MM.1S (cell line): ENCODE measurements around the gene HSF4.

Source experiments
- DNase-seq: peaks from one replicate; pipeline ENCODE4 v3.0.0-alpha.2; 2015
- H2AFZ ChIP-seq: fragments of 300-600 bp; sonication (generic); 2 replicates; pipeline ENCODE4 v1.6.0; 2016; ENCODE audit warnings: antibody characterized with exemption, low read length
- H3F3A ChIP-seq: fragments of 300-600 bp; sonication (generic); 2 replicates; pipeline ENCODE4 v1.6.1; 2016; ENCODE audit warnings: mild to moderate bottlenecking, antibody characterized with exemption, low read length, moderate library complexity, mixed read lengths; ENCODE audit not compliant: insufficient read depth
- H3K27ac ChIP-seq: fragments of 300-600 bp; sonication (generic); 2 replicates; pipeline ENCODE4 v1.5.1; 2016; ENCODE audit warnings: mild to moderate bottlenecking, low read length
- H3K27me3 ChIP-seq: fragments of 300-600 bp; sonication (generic); replicated peaks from 2 replicates; pipeline ENCODE4 v1.6.0; 2016; ENCODE audit warnings: low read length; ENCODE audit not compliant: insufficient read depth
- H3K36me3 ChIP-seq: fragments of 300-600 bp; sonication (generic); replicated peaks from 2 replicates; pipeline ENCODE4 v1.6.1; 2016; ENCODE audit warnings: mild to moderate bottlenecking, low read length, mixed read lengths; ENCODE audit not compliant: insufficient read depth
- H3K4me1 ChIP-seq: fragments of 300-600 bp; sonication (generic); 2 replicates; pipeline ENCODE4 v1.6.1; 2016; ENCODE audit warnings: low read length, mixed read lengths
- H3K4me2 ChIP-seq: fragments of 300-600 bp; sonication (generic); 2 replicates; pipeline ENCODE4 v1.6.0; 2016; ENCODE audit warnings: low read depth, low read length
- H3K4me3 ChIP-seq: fragments of 300-600 bp; sonication (generic); 2 replicates; pipeline ENCODE4 v1.5.1; 2016; ENCODE audit warnings: low read length, mixed read lengths
- H3K79me2 ChIP-seq: fragments of 300-600 bp; sonication (generic); 2 replicates; pipeline ENCODE4 v1.6.1; 2016; ENCODE audit warnings: mixed run types, low read length, mixed read lengths
- H3K9ac ChIP-seq: fragments of 300-600 bp; sonication (generic); 2 replicates; pipeline ENCODE4 v1.6.1; 2016; ENCODE audit warnings: low read length, mixed read lengths
- H3K9me2 ChIP-seq: fragments of 300-600 bp; sonication (generic); replicated peaks from 2 replicates; pipeline ENCODE4 v1.6.1; 2016; ENCODE audit warnings: mild to moderate bottlenecking, low read length, mixed read lengths; ENCODE audit not compliant: insufficient read depth
- H3K9me3 ChIP-seq: fragments of 300-600 bp; sonication (generic); replicated peaks from 2 replicates; pipeline ENCODE4 v1.6.1; 2016; ENCODE audit warnings: mild to moderate bottlenecking, low read length, mixed read lengths; ENCODE audit not compliant: insufficient read depth
- H4K20me1 ChIP-seq: fragments of 300-600 bp; sonication (generic); 2 replicates; pipeline ENCODE4 v1.6.1; 2016; ENCODE audit warnings: mild to moderate bottlenecking, low read length, moderate library complexity, mixed read lengths; ENCODE audit not compliant: insufficient read depth
- EZH2 ChIP-seq: fragments of 300-600 bp; sonication (generic); optimal IDR thresholded peaks from 2 replicates; pipeline ENCODE3; 2017; ENCODE audit warnings: low read depth, mild to moderate bottlenecking, antibody characterized with exemption, low read length, mixed read lengths
- EZH2phosphoT487 ChIP-seq: fragments of 300-600 bp; sonication (generic); IDR thresholded peaks from 2 replicates; pipeline ENCODE4 v1.6.1; 2018; ENCODE audit warnings: antibody characterized with exemption, low read length
- TF ChIP-seq, protein P1 (sequence below): fragments of 300-600 bp; sonication (generic); IDR thresholded peaks from 2 replicates; pipeline ENCODE4 v1.5.1; 2016; ENCODE audit warnings: antibody characterized with exemption, low read length, mixed read lengths

The HSF4 gene

DNA sequence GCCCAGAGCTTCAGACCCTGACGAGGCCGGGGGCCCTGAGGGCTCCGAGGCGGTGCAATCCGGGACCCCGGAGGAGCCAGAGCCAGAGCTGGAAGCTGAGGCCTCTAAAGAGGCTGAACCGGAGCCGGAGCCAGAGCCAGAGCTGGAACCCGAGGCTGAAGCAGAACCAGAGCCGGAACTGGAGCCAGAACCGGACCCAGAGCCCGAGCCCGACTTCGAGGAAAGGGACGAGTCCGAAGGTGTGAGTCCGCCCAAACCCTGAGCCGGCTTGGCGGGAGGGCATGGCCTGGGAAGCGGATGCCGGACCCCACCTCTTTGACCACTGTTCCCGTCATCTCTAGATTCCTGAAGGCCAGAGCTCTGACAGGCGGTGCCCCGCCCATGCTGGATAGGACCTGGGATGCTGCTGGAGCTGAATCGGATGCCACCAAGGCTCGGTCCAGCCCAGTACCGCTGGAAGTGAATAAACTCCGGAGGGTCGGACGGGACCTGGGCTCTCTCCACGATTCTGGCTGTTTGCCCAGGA is 10.2 kb downstream of the HSF4 start:
- Histone ChIP-seq H3K79me2 (peaks cover 9% of the 10 kb centered on the region), H3K9ac (peak overlapping the region; percentile 62; the same call in 1 of the 2 replicates), H3K27me3 (no peaks in the 10 kb centered on the region), H3K9me2 (no peaks in the 10 kb centered on the region), H3K9me3 (no peaks in the 10 kb centered on the region), H3K4me2 (peak overlapping the region; percentile 97), H3K4me3 (peak overlapping the region; percentile 68), H2AFZ (peak overlapping the region; percentile 57; the same call in 1 of the 2 replicates), H3F3A (peaks cover 48% of the 10 kb centered on the region), H3K4me1 (peaks cover 29% of the 10 kb centered on the region), H4K20me1 (no peaks in the 10 kb centered on the region), H3K36me3 (no peaks in the 10 kb centered on the region), H3K27ac (peak overlapping the region; percentile 68; the same call in 1 of the 2 replicates)
- no peak for DNase-seq
- TF ChIP-seq EZH2, result no peak
- no peak for TF ChIP-seq EZH2phosphoT487
- TF ChIP-seq, protein P1, sequence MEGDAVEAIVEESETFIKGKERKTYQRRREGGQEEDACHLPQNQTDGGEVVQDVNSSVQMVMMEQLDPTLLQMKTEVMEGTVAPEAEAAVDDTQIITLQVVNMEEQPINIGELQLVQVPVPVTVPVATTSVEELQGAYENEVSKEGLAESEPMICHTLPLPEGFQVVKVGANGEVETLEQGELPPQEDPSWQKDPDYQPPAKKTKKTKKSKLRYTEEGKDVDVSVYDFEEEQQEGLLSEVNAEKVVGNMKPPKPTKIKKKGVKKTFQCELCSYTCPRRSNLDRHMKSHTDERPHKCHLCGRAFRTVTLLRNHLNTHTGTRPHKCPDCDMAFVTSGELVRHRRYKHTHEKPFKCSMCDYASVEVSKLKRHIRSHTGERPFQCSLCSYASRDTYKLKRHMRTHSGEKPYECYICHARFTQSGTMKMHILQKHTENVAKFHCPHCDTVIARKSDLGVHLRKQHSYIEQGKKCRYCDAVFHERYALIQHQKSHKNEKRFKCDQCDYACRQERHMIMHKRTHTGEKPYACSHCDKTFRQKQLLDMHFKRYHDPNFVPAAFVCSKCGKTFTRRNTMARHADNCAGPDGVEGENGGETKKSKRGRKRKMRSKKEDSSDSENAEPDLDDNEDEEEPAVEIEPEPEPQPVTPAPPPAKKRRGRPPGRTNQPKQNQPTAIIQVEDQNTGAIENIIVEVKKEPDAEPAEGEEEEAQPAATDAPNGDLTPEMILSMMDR, result no peak

DNA sequence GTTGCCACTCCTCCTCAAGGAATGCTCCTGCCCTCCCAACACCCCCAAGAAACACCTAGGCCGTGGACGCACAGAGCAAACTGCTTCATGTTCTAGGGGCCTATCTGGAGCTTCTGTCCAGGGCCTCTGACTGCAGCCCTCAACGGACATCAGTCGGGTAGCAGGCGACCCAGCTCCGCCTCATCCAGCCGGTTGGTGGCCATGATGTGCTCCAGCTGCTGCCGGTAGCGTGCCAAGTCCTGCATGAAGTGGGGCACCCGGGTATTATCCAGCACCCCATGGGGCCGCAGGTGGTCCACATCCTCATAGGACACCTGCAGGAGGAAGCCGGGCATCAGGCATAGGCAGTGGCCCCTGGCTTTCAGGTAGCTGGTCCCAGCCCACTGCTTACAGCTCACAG is 12.1 kb downstream of the HSF4 start:
- no peaks in the 10 kb centered on the region for H3K27me3 ChIP-seq
- no peak for DNase-seq
- no peaks in the 10 kb centered on the region for H3K9me3 ChIP-seq
- no peak overlapping the region for H3K4me2 ChIP-seq
- no peaks in the 10 kb centered on the region for H4K20me1 ChIP-seq
- peaks cover 7% of the 10 kb centered on the region for H3K79me2 ChIP-seq
- H3F3A ChIP-seq, result peaks cover 33% of the 10 kb centered on the region
- peaks cover 18% of the 10 kb centered on the region for H3K4me1 ChIP-seq
- H3K9me2 ChIP-seq, result no peaks in the 10 kb centered on the region
- H3K4me3 ChIP-seq, result no peak overlapping the region
- H3K27ac ChIP-seq, result no peak overlapping the region
- H2AFZ ChIP-seq, result no peak overlapping the region
- H3K36me3 ChIP-seq, result no peaks in the 10 kb centered on the region
- TF ChIP-seq EZH2phosphoT487 (no peak), EZH2 (no peak)
- TF ChIP-seq, protein P1, result no peak
- H3K9ac ChIP-seq, result no peak overlapping the region

DNA sequence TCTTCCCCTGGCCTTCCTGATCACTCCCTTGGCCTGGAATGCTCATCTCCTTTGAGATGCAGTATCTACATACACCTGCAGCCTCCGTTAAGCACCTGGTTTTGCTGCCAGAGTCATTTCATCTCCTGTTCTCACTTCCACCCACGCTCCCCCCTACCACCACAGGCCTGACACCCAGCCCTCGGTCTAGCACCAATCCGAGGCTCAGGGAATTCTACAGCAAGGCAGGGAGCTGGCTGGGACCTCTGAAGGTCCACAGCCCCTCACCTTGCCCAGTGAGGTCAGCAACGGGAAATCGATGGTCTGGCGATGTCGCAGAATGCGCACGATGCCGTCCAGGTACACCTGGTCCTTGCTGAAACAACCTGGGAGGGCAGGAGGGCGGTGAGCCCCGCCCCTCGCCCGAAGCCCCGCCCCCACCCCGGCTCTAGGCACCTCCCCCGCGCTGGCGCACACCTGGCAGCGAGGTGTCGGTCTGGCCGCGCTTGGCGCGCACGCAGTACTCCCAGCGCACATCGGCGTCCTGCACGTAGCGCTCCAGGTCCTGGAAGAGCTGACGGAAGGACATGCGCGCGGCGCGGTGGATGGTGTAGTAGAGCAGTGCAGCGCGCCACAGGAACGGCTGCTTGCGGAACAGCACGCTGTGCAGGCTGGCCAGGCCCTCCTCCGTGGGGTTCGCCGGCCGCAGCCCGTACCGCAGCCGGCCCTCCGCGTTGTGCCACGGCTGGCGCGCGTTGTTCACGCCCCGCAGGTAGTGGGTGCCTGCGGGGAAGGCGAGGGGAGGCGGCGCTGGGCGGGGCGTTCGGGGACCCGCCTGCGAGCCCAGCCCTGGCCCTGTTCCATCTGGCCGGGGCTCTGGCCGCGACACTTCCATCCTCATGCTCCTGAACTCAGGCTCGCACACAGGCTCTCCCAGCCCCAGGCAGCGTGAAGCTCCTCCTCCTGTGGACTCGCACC is 13.5 kb downstream of the HSF4 start:
- no peaks in the 10 kb centered on the region for H3K27me3 ChIP-seq
- peak overlapping the region; percentile 61; the same call in 1 of the 2 replicates for H3K4me2 ChIP-seq
- H4K20me1 ChIP-seq, result no peaks in the 10 kb centered on the region
- H3F3A ChIP-seq, result peaks cover 32% of the 10 kb centered on the region
- peak overlapping the region; percentile 57 for H2AFZ ChIP-seq
- H3K9me2 ChIP-seq, result no peaks in the 10 kb centered on the region
- peak overlapping the region; percentile 28; the same call in 1 of the 2 replicates for H3K9ac ChIP-seq
- DNase-seq, result peak; percentile 82
- H3K4me3 ChIP-seq, result peak overlapping the region; percentile 60
- H3K79me2 ChIP-seq, result peaks cover 13% of the 10 kb centered on the region
- no peaks in the 10 kb centered on the region for H3K9me3 ChIP-seq
- H3K36me3 ChIP-seq, result no peaks in the 10 kb centered on the region
- peaks cover 24% of the 10 kb centered on the region for H3K4me1 ChIP-seq
- peak overlapping the region; percentile 41; the same call in 1 of the 2 replicates for H3K27ac ChIP-seq
- TF ChIP-seq, protein P1, result no peak
- TF ChIP-seq EZH2, result no peak
- TF ChIP-seq EZH2phosphoT487, result no peak
